HG03064 (cell line): ENCODE results near the gene FANCC.

Experiments
- ATAC-seq: cut with Tn5 transposase; IDR thresholded peaks from one replicate; pipeline ENCODE4 v1.9.1; 2021; ENCODE audit warnings: low read depth; ENCODE audit not compliant: unreplicated experiment

Gene FANCC

GRCh38 chr9:95105519-95106287 is 211.8 kb downstream of the FANCC start:
- no peak for ATAC-seq

- no peak for ATAC-seq
Measured at GRCh38 chr9:95104980-95105379, 212.5 kb downstream of the FANCC start.

GRCh38 chr9:95104581-95104960 is 212.9 kb downstream of the FANCC start:
- no peak for ATAC-seq

GRCh38 chr9:95103871-95104580 is 213.5 kb downstream of the FANCC start:
- no peak for ATAC-seq

- ATAC-seq = no peak
Measured at GRCh38 chr9:95103281-95103771, 214.2 kb downstream of the FANCC start.

- no peak for ATAC-seq
Measured at GRCh38 chr9:95102572-95102971, 214.9 kb downstream of the FANCC start.

- ATAC-seq = no peak
Measured at GRCh38 chr9:95102001-95102433, 215.5 kb downstream of the FANCC start.

GRCh38 chr9:95101326-95101725 is 216.2 kb downstream of the FANCC start:
- no peak for ATAC-seq

GRCh38 chr9:95100071-95100627 is 217.4 kb downstream of the FANCC start:
- no peak for ATAC-seq

GRCh38 chr9:95099321-95100070 is 218.0 kb downstream of the FANCC start:
- ATAC-seq = no peak

- no peak for ATAC-seq
Measured at GRCh38 chr9:95098391-95098921, 219.1 kb downstream of the FANCC start.

GRCh38 chr9:95097279-95097678 is 220.2 kb downstream of the FANCC start:
- no peak for ATAC-seq

- no peak for ATAC-seq
Measured at GRCh38 chr9:95096807-95097206, 220.7 kb downstream of the FANCC start.

GRCh38 chr9:95096381-95096780 is 221.1 kb downstream of the FANCC start:
- ATAC-seq = no peak

GRCh38 chr9:95095641-95096355 is 221.7 kb downstream of the FANCC start:
- no peak for ATAC-seq

GRCh38 chr9:95094002-95094401 is 223.5 kb downstream of the FANCC start:
- no peak for ATAC-seq

- no peak for ATAC-seq
Measured at GRCh38 chr9:95093586-95093985, 223.9 kb downstream of the FANCC start.

- no peak for ATAC-seq
Measured at GRCh38 chr9:95092262-95093072, 225.0 kb downstream of the FANCC start.

GRCh38 chr9:95091601-95092261 is 225.8 kb downstream of the FANCC start:
- ATAC-seq = no peak
